ENCODE measurements around the gene IDH3G.
A peak's percentile ranks its signal among the peaks of the same experiment; 100 is the strongest.
"Not testable (repeated sequence)": the region's sequence is repeated elsewhere in the genome, so short reads cannot be mapped to it uniquely, and the experiment has no call there.

IDH3G gene

DNA sequence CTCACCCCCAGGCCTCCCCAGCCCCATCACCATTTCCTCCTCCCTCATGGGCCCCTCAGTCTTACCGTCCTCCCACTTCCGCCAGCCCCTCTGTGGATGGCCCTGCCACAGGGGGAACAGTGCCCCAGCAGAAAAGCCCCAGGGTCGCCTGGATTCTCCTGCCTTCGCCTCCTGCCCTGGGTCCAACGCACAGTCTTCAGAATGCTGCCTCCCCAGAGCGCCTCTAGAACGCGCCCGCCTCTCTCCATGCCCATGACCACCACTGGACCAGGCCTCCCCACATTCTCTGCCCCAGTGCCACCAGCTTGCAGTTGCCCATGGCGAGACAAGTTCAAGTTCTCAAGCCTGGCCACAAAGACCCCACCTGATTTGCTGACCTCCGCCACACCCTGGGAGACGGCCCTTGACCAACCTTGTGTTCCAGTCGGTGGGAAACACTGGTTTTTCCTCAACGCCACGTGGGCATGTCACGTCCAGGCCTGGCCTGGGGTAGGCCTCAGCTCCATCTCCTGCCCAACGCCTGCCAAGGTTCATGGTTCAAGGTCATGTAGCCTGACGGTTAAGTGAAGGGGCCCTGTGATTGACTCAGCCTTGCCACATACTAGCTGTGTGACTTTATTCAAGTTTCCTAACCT, 30.8 kb downstream of the IDH3G start:
- DNase-seq (ENCODE audit: low read depth, low spot score) = no peak

DNA sequence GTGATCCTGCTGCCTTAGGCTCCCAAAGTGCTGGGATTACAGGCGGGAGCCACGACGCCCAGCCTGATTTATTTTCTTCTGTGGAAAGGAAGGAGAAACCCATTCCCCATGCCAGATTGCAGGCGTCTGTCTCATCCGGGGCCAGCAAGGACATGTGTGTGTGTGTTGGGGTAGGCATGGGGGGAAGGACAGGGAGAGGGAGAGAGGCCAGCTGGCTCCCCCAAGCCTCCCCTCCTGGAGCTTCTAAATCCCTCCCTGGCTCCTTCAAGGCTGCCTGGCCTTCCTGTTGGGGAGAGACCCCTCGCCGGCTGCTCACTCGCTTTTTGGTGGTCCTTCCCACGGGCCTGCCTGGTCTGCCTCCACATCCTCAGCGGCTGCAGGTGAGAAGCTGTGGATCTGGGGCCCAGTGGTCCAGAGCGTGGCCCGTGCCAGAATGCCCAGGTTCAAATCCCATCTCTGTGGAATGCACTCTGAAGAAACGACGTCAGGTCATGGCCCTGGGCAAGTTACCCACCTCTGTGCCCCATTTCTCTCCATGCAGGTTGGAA, 31.5 kb downstream of the IDH3G start:
- no peak for DNase-seq (ENCODE audit: low read depth, low spot score)

DNA sequence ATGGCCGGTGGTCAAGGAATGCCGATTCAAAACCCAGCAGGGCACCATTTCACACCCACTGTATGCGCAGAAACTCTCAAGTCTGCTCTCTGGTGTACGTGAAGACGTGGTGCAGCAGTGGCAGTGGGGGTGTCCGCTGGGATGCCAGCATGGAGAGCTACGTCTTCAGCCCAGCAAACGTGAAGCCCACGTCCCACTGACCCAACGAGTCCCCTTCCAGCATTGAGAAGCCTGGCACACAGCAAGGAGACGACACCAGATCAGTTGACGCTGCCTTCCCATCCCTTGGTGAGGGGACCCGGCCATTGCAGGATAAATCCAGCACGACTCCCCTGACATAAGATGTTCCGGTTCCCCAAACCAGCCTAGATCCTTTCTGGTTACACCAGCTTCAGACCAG, 32.3 kb downstream of the IDH3G start:
- no peak for DNase-seq (ENCODE audit: low read depth, low spot score)

DNA sequence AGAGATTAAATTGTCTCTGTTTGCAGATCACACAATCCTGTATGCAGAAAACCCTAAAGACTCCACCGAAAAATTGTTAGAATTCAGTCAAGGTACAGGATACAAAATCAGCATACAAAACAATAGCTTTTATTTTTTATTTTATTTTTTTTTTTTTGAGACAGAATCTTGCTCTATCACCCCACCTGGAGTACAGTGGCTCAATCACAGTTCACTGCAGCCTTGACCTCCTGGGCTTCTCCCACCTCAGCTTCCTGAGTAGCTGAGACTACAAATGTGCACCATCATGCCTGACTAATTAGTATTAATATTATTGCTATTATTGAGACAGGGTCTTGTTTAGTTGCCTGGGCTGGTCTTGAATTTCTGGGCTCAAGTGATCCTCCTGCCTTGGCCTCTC, 39.0 kb downstream of the IDH3G start:
- DNase-seq (ENCODE audit: low read depth, low spot score) = no peak

DNA sequence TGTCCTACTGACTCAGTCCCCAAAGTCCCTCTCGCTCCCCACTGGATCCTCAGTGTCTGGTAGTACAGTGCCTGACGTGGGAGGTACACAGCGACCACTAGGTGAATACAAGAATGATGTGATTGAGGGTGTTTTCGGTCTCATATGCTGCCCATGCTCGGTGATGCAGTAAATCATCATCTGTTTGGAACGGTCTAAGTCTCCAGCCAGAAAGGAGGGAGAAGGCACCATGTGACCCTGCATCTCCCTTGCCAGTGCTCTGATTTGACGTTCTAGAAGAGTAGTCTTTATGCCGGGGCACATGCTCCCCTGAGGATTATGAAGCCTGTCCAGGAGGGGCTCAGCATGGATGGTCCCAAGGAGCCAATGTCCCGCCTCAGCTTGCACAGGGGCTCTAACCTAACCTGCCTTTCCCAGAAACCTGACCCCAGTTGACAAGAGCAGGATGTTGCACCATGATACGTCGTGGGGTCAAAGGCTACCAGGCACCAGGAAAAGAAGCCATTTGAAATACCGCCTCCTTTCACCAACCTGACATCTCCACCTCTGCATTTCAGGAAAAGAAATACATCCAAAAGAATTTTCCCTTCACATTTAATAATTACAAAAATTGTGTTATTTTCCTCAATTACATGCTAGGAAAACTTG, 43.9 kb downstream of the IDH3G start:
- no peak for DNase-seq (ENCODE audit: low read depth, low spot score)

DNA sequence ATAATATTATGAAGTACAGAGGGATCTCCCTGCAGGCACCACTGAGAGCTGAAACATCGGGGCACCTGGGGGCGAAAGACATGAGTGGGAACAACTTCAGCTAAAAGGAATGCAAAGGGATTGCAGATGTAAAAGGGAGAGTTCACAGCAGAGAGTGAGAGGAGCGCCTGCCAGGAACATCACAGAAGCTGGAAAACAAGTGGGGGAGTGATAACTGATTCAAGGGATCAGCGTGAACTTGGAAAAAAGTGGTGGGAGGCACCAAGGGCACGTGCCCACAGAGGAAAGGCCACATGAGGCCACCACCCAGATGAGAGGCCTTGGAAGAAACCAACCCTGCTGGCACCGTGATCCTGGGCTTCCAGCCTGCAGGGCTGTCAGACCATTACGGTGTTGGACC, 45.2 kb downstream of the IDH3G start:
- not testable (repeated sequence) for DNase-seq (ENCODE audit: low read depth, low spot score)

DNA sequence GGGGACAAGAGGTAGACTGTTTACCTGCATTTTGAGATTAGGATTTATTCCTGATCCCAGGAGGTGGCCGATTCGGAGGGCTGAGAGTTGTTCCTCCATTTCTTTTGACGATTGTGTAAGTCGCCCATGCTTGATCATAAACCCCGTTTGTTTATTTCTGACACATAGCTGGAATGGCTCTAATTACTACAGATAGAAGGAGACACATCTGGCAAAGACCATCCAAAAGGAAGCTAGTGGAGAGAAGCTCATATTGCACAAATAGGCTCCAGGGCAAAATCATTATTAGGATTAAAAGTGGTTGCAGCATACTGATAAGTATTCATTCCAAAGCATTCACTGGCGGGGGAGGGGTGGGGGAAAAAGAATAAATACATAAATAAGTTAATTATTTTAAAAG, 47.2 kb downstream of the IDH3G start:
- DNase-seq (ENCODE audit: low read depth, low spot score) = not testable (repeated sequence)

DNA sequence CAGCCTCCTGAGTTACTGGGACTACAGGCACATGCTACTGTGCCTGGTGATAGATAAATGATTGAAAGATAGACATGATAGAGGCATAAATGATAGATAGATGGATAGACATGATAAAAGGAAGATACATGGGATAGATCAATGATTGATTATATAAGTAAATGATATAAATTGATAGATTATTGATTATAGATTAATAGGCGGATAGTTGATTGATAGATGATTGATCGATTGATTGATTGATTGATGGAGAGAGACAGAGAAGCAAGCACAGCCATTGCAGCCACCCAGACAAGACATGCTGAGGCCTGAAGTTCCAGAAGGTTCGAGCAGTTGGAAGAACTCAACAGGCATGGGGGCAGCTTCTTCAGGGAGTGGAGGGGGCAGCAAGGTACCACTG, 47.8 kb downstream of the IDH3G start:
- DNase-seq (ENCODE audit: low read depth, low spot score) = no peak

DNA sequence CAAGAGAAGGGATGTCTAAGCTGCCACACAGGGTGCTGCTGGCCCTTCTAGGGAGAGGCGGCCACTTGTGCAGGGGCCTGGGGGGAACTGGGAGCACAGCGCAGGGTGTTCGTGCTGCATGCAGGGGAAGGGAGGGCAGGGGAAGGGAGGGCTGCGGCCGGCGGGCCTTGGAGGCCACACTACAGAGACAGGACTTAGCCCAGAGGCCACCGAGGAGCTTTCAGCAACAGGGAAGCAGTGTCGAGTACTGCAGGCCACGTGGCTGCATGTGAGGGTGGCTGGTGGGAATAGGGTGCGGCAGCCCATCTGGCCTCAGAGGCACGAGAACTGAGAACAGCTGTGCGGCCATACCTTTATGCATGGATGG, 49.1 kb downstream of the IDH3G start:
- DNase-seq (ENCODE audit: low read depth, low spot score) = not testable (repeated sequence)

DNA sequence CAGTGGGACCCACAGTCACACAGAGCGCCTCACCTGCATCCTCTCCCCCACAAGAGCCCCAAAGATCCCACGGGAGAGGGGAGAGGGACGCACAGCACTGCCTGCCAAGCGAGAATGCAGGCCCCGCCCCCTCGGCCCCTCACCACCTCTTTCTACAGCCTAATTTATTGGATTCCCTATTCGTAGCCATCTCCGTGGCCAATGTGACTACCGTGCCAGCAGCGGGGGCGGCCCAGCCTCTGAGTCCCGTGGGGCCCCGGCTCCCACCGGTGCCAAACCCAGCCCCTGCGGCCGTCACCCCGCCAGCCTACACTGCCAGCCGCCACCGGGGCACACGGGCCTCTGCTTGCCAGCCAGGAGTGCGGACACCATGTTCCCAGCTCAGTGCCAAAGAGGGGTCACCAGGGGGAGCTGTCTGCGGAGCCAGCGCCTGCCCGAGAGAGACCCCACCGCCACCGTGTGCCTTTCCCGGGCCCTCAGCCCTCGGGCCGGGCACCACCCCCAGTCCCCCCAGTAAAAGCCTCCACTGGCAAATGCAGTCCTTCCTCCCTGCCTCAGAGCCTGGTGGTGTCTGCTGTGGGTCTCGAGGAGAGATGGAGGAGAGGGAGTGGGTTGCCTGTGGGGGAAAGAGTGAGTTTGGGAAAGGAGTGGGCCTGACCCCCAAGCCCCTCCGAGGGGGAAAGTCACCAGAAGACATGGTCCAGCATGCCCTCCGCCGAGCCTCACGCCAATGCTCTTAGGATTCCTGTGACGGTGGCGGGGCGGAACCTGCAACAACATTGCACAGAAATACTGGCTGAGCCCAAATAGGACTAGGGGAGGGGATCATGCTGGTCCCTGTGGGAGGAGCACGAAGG, 49.7 kb downstream of the IDH3G start:
- DNase-seq (ENCODE audit: low read depth, low spot score) = peak; percentile 82

DNA sequence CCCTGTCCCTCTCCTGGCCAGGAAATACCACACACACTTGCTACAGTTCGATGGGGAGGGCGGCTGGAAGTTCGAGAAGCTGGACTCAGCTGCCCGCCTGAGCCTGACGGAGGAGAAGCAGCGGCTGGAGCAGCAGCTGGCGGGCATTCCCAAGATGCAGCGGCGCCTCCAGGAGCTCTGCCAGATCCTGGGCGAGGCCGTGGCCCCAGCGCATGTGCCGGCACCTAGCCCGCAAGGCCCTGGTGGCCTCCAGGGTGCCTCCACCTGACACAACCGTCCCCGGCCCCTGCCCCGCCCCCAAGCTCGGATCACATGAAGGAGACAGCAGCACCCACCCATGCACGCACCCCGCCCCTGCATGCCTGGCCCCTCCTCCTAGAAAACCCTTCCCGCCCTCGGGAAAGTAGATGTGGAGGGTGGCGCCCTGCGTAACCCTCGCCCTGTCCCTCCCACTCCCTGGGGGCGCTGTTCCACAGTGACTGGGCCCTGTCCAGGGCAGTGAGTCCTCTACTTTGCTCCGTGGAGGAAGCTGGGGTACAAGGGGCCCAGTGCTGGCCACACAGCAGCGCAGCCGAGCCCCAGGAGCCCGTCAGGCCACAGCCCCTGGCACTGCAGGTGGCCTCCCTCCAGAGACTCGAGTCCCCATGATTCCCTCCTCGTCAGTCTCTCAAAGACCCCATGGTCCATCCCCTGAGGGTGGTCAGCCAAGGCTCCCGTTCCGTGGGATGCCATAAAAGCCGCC, 50.5 kb downstream of the IDH3G start:
- peak; percentile 74 for DNase-seq (ENCODE audit: low read depth, low spot score)

DNA sequence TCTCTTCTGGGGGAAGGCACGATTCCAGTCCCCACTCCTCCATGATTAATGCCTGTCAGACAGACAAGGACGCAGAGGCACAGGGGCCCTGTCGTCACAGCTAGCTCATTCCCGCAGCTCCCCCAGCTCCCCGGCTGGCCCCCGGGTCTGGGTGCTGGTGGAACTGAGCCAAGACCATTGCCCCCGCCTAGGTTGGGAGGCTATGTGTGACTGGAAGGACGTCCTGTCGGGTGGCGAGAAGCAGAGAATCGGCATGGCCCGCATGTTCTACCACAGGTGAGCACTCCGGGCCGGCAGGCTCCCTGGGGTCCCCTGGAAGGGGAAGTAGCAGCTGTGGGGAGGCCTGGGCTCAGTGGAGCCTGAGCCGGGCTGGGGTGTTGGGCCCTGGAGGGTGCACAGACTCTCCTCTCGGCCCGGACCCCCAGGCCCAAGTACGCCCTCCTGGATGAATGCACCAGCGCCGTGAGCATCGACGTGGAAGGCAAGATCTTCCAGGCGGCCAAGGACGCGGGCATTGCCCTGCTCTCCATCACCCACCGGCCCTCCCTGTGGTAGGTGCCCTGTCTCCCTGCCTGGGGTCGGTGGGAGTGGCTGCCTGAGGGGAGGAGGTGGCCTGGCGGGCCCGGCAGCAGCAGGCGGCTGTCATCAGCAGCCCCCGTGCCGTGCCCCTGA, 51.2 kb downstream of the IDH3G start:
- not testable (repeated sequence) for DNase-seq (ENCODE audit: low read depth, low spot score)

DNA sequence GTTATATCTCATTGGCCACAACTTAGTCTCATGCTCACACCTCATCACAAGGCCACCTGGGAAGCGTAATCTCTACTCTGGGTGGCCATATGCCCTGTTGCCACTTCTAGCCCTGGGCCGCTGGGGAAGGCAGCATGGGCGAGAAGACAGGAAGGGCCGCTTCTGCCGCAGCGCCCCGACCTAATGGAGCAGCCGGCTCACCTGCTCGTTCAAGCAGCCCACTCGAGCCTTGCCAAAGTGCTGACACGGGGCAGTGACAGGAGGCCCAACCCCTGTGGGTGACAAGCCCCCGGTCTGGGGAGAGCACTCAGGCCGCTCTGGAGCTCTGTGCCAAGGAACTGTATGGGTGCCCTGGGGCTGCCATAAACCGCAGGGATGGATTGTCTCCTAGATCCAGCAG, 52.1 kb downstream of the IDH3G start:
- not testable (repeated sequence) for DNase-seq (ENCODE audit: low read depth, low spot score)

DNA sequence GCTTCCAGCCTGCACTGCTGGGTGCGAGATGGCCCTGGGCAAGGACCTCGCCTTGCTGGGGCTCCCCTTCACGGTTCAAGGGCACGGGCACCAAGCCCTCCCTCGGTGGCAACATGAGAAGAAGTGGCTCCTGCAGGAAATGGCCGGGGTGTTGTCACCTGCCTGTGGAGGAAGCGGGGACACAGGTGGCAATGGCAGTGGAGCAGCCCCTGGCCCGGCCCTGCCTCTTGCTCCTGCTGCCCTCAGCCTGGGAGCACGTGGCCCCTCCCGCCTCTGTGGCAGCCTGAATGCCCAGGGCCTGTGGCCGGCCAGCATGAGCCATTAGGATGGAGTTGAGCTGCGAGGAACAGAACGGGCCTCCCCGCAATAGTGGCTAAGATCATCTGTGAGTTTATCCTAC, 52.7 kb downstream of the IDH3G start:
- no peak for DNase-seq (ENCODE audit: low read depth, low spot score)

DNA sequence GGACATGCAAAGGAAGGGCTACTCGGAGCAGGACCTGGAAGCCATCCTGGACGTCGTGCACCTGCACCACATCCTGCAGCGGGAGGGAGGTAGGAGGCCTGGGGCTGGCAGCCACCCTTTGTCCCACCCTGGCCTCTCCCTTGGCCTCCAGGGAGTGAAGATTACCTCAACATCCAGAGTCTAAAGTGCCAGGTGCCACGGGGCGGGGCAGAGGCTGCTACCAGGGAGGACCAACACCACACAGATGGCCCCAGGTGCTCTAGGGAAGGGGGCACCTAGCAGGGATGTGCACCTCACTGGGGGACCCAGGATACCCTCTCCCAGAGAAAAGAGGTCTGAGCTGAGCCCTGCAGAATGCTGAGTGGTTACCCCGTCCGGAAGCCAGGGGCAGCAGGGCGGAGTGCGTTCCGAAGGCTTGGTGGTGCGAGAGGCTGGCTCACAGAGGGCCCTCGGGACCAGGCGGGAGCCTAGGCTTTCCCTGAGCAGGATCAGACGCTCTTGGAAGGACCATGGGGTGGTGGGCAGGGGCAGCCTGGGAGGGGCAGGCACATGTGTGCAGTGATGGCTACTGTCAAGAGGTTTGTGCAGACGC, 53.4 kb downstream of the IDH3G start:
- no peak for DNase-seq (ENCODE audit: low read depth, low spot score)

DNA sequence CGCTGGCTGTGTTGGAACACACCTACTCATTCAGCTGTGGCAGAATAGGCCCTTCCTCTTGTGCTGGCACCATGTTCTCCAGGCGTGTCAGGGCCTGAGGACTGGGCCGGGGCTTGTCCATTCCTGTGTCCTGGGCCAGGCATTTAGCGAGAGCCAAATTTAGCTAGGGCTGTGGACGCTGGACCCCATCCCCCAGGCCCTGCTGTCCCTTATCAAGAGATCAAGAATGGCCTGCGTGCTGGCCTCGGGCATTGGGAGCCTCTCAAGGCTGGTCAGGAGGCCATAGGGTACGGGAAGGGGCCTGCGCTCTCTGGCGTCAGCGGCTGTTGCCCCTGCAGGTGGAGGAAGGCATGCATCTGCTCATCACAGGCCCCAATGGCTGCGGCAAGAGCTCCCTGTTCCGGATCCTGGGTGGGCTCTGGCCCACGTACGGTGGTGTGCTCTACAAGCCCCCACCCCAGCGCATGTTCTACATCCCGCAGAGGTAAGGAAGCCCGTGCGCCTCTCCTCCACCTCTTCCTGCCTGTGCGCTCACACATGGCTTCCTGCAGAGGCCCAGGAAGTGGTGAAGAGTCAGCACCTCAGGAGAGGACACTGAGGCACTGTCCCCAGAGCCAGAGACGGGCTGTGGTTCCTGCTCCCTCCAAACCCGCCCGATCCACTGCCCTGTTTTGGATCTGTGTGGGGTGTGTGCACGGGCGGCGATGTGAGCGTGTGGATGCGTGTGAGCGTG, 54.3 kb downstream of the IDH3G start:
- peak; percentile 62 for DNase-seq (ENCODE audit: low read depth, low spot score)

DNA sequence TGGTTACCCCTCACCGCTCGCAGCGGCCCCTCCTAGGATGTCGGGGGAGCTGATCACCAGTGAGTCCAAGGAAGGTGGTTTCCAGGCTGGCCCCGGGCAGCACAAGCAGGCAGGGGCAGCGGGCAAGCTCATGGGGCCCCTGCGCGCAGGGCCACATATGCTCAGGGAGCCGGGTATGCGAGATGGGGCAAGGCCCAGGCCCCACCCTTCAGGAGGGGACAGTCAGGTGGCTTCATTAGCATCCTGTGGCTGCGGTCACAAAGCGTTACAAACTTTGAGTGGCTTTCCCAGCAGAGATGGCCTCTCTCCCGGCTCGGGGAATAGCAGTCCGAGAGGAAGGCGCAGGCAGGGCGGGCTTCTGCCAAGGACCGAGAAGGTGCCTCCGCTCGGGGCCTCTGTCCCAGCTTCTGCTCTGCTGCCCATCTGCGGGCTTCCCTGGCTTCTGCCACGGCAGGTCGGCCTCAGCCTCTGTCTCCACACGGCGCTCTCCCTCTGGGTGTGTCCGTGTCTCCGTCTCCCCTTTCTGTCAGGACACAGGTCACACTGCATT, 56.0 kb downstream of the IDH3G start:
- no peak for DNase-seq (ENCODE audit: low read depth, low spot score)

DNA sequence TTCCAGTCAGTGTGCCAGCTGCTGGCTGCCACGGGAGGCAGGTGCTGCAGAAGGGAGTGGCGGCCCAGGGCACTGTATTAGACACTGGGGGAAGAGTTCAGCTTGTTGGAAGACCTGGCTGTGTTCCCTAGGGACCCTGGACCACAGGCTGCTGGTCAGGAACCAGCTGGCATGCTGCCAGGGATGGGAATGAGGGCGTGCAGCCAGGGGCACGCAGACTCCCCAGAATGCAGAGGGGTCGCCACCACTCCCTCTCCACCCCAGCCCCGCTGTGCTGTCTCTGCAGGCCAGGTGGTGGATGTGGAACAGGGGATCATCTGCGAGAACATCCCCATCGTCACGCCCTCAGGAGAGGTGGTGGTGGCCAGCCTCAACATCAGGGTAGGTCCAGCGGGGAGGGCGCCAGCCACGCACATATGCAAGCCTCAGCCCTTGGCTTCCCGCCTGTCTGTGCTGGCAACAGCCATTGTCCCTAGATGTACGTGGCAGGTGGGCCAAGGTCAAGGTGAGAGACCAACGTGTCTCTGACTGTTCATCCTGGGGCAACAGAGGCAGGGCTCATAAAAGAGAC, 57.2 kb downstream of the IDH3G start:
- no peak for DNase-seq (ENCODE audit: low read depth, low spot score)

DNA sequence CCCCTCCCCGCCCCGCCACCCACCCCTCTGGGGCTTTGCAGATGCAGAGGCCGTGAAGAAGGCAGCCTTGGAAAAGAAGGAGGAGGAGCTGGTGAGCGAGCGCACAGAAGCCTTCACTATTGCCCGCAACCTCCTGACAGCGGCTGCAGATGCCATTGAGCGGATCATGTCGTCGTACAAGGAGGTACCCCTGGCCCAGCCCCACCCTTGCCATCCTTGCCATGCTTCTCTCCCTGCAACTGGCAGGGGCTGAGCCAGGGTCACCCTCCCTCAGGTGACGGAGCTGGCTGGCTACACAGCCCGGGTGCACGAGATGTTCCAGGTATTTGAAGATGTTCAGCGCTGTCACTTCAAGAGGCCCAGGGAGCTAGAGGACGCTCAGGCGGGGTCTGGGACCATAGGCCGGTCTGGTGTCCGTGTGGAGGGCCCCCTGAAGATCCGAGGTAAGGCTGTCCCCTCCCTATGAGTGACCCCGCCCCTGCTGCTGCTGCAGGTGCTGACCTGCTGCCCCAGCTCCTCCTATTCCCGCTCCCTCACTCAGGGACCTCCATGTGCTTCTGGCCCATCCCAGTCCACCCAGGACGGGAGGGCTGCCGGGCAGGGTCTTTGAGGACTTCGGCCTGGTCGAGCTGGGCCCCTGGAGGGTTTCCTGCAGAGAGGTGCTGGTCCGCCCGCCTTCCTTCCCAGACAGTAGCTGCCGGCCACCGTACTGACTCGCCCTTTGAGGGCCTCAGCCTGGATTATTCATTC, 57.9 kb downstream of the IDH3G start:
- peak; percentile 42 for DNase-seq (ENCODE audit: low read depth, low spot score)

Data from ELF-1 (cell line).